PFSK-1 (cell line): ENCODE results near the gene TRAPPC12.

Experiments
- FOXP2 ChIP-seq: optimal IDR thresholded peaks from 2 replicates; pipeline ENCODE3; 2011; ENCODE audit warnings: borderline replicate concordance, control low read depth, inconsistent platforms; ENCODE audit not compliant: insufficient read depth; ENCODE audit errors: extremely low read length, extremely low read depth
- POLR2AphosphoS5 ChIP-seq: IDR thresholded peaks from 2 replicates; pipeline ENCODE4 v1.6.1; 2012; ENCODE audit warnings: low read depth, mild to moderate bottlenecking, control low read depth, low read length, moderate library complexity
- REST ChIP-seq, 2 experiments: IDR thresholded peaks; 2 replicates each; pipeline versions ENCODE4 v1.6.1 to v1.8.0; 2011 to 2012; ENCODE audit warnings: low read depth in 2 of 2, low read length in 2 of 2, control low read depth in 1 of 2, inconsistent platforms in 1 of 2, mild to moderate bottlenecking in 1 of 2, moderate library complexity in 1 of 2; ENCODE audit not compliant: insufficient read depth in 1 of 2
- SIN3A ChIP-seq: IDR thresholded peaks from 2 replicates; pipeline ENCODE4 v1.6.1; 2012; ENCODE audit warnings: mild to moderate bottlenecking, low read length, moderate library complexity, borderline replicate concordance; ENCODE audit not compliant: insufficient read depth
- TAF1 ChIP-seq: IDR thresholded peaks from 2 replicates; pipeline ENCODE4 v1.6.1; 2012; ENCODE audit warnings: low read length, control low read depth, borderline replicate concordance; ENCODE audit not compliant: insufficient read depth

The TRAPPC12 gene

GRCh38 chr2:3466482-3466863 is 87.0 kb downstream of the TRAPPC12 start:
- no peak for TF ChIP-seq TAF1
- no peak for TF ChIP-seq FOXP2
- no peak for TF ChIP-seq SIN3A
- no peak for TF ChIP-seq REST (IDR thresholded peaks at IDR 0.05; ENCODE audit: insufficient read depth in 1 of 2, low read depth in 2 of 2, low read length in 2 of 2)
- TF ChIP-seq POLR2AphosphoS5 = no peak

- TF ChIP-seq FOXP2 = no peak
- TF ChIP-seq TAF1 = no peak
- TF ChIP-seq REST (IDR thresholded peaks at IDR 0.05; ENCODE audit: insufficient read depth in 1 of 2, low read depth in 2 of 2, low read length in 2 of 2) = no peak
- TF ChIP-seq POLR2AphosphoS5 = no peak
- no peak for TF ChIP-seq SIN3A
Measured at GRCh38 chr2:3466966-3467365, 87.5 kb downstream of the TRAPPC12 start.

GRCh38 chr2:3467654-3468053 is 88.2 kb downstream of the TRAPPC12 start:
- TF ChIP-seq REST (IDR thresholded peaks at IDR 0.05; ENCODE audit: insufficient read depth in 1 of 2, low read depth in 2 of 2, low read length in 2 of 2) = no peak
- no peak for TF ChIP-seq SIN3A
- no peak for TF ChIP-seq FOXP2
- TF ChIP-seq TAF1 = no peak
- TF ChIP-seq POLR2AphosphoS5 = no peak

- TF ChIP-seq FOXP2 (no peak), REST (IDR thresholded peaks at IDR 0.05; ENCODE audit: insufficient read depth in 1 of 2, low read depth in 2 of 2, low read length in 2 of 2) (no peak), SIN3A (no peak), POLR2AphosphoS5 (no peak), TAF1 (no peak)
Measured at GRCh38 chr2:3468296-3468988, 88.9 kb downstream of the TRAPPC12 start.

- TF ChIP-seq POLR2AphosphoS5 (no peak), SIN3A (no peak), TAF1 (no peak), FOXP2 (no peak), REST (IDR thresholded peaks at IDR 0.05; ENCODE audit: insufficient read depth in 1 of 2, low read depth in 2 of 2, low read length in 2 of 2) (no peak)
Measured at GRCh38 chr2:3469486-3469885, 90.0 kb downstream of the TRAPPC12 start.
